ENCODE measurements around the gene SUN3.
"Not testable (repeated sequence)": the region's sequence is repeated elsewhere in the genome, so short reads cannot be mapped to it uniquely, and the experiment has no call there.

The SUN3 gene

DNA sequence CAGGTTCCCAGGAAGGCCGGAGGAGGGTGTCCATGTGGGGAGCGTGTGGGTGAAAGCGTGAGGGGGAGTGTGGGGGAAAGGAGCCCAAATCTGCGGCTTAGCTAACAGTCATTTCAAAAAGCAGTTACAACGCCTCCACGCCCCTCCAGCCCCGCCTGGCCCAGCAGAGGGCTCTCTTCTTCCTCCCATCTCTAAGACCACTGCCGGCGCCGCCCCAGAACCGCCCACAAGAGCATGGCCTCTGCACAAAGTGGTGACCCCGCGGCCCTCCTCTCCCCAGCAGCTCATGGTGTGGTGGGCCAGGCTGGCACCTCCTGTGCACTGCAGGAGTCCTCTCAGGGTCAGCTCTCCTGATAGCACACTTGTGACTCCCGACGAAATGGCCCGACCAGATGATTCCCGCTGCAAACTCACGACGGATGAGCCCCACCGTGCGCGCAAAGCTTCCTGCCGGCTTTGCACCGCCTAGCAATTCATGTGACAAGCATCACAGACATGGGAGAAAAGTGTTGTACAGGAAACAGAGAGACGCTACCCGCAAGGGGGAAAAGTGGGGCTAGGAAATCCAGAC lies 37.1 kb downstream of the SUN3 start:
- TF ChIP-seq SUZ12 (IDR thresholded peaks at IDR 0.05; ENCODE audit: extremely low read depth, insufficient read depth, insufficient read length) (no peak), ZNF274 (IDR thresholded peaks at IDR 0.05; ENCODE audit: low read depth, low read length) (no peak), YY1 (IDR thresholded peaks at IDR 0.05; ENCODE audit: insufficient read depth, insufficient read length) (peak; percentile 10)
- Histone ChIP-seq H3K4me3 (ENCODE audit: insufficient read length, low read depth) (peak overlapping the region; percentile 51), H3K9me3 (ENCODE audit: insufficient read depth, low read length) (no peaks in the 10 kb centered on the region; the same call in 1 of the 2 replicates), H3K9ac (ENCODE audit: insufficient read length, low read depth) (peak overlapping the region; percentile 82), H3K4me1 (ENCODE audit: insufficient read depth, insufficient read length) (peaks cover 3% of the 10 kb centered on the region), H3K27me3 (ENCODE audit: insufficient read depth, insufficient read length) (no peaks in the 10 kb centered on the region), H3K36me3 (ENCODE audit: insufficient read depth, insufficient read length, low read length) (no peaks in the 10 kb centered on the region)
- peak; percentile 80 for DNase-seq (ENCODE audit: low read depth, low spot score)

DNA sequence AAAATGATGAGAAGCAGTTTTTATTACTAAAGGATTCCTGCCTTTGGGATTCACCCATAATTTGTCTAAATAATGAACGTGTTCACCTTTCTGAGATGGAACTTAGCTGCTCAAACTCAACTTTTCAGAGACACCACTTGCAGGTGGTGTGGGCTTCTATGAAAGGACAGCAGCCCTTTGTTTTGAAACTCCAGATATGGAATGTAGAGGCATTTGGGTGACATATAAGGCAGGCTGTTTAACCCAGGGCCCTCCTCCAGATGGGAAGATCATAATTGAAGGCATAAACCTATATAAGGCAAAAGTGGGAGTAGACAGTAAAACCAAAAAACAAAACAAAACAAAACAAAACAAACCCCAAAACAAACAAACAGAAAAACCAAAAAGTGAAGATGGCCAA lies 37.6 kb downstream of the SUN3 start:
- Histone ChIP-seq H3K4me1 (ENCODE audit: insufficient read depth, insufficient read length) (peaks cover 3% of the 10 kb centered on the region), H3K4me3 (ENCODE audit: insufficient read length, low read depth) (peak overlapping the region; percentile 51)
- TF ChIP-seq SUZ12 (IDR thresholded peaks at IDR 0.05; ENCODE audit: extremely low read depth, insufficient read depth, insufficient read length) (no peak), YY1 (IDR thresholded peaks at IDR 0.05; ENCODE audit: insufficient read depth, insufficient read length) (no peak), ZNF274 (IDR thresholded peaks at IDR 0.05; ENCODE audit: low read depth, low read length) (no peak)

DNA sequence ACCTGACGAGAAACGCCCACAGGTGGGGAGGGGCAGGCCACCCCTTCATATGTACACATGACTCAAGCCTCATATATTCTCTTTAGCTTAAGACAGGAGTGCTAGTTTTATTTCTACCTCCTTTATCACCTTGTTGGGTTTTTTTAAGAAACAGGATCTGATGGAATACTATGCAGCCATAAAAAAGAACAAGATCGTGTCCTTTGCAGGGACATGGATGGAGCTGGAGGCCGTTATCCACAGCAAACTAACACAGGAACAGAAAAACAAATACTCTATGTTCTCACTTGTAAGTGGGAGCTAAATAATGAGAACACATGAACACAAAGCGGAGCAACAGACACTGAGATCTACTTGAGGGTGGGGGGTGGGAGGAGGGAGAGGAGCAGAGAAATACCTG lies 38.3 kb downstream of the SUN3 start:
- Histone ChIP-seq H3K9me3 (ENCODE audit: insufficient read depth, low read length) (no peaks in the 10 kb centered on the region; the same call in 1 of the 2 replicates), H3K4me1 (ENCODE audit: insufficient read depth, insufficient read length) (peaks cover 3% of the 10 kb centered on the region), H3K27me3 (ENCODE audit: insufficient read depth, insufficient read length) (no peaks in the 10 kb centered on the region), H3K9ac (ENCODE audit: insufficient read length, low read depth) (no peak overlapping the region), H3K4me3 (ENCODE audit: insufficient read length, low read depth) (no peak overlapping the region), H3K36me3 (ENCODE audit: insufficient read depth, insufficient read length, low read length) (no peaks in the 10 kb centered on the region)
- TF ChIP-seq SUZ12 (IDR thresholded peaks at IDR 0.05; ENCODE audit: extremely low read depth, insufficient read depth, insufficient read length) (no peak), ZNF274 (IDR thresholded peaks at IDR 0.05; ENCODE audit: low read depth, low read length) (no peak), YY1 (IDR thresholded peaks at IDR 0.05; ENCODE audit: insufficient read depth, insufficient read length) (no peak)
- no peak for DNase-seq (ENCODE audit: low read depth, low spot score)

More for the DNA sequence above, 37.6 kb downstream of the SUN3 start:
- Histone ChIP-seq H3K36me3 (ENCODE audit: insufficient read depth, insufficient read length, low read length) (no peaks in the 10 kb centered on the region), H3K9ac (ENCODE audit: insufficient read length, low read depth) (peak overlapping the region; percentile 71), H3K27me3 (ENCODE audit: insufficient read depth, insufficient read length) (no peaks in the 10 kb centered on the region), H3K9me3 (ENCODE audit: insufficient read depth, low read length) (no peaks in the 10 kb centered on the region; the same call in 1 of the 2 replicates)
- no peak for DNase-seq (ENCODE audit: low read depth, low spot score)

DNA sequence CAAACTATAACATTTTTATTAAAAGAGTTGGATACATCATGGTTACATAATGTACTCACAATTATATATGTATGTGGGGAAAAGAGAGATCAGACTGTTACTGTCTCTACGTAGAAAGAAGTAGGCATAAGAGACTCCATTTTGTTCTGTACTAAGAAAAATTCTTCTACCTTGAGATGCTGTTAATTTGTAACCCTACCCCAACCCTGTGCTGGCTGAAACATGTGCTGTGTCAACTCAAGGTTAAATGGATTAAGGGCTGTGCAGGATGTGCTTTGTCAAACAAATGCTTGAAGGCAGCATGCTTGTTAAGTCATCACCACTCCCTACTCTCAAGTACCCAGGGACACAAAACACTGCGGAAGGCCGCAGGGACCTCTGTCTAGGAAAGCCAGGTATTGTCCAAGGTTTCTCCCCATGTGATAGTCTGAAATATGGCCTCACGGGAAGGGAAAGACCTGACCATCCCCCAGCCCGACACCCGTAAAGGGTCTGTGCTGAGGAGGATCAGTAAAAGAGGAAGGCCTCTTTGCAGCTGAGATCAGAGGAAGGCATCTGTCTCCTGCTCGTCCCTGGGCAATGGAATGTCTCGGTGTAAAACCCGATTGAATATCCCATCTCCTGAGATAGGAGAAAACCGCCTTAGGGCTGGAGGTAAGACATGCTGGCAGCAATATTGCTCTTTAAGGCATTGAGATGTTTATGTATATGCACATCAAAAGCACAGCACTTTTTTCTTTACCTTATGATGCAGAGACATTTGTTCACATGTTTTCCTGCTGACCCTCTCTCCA lies 39.1 kb downstream of the SUN3 start:
- not testable (repeated sequence) for H3K9me3 ChIP-seq (ENCODE audit: insufficient read depth, low read length); H3K4me1 ChIP-seq (ENCODE audit: insufficient read depth, insufficient read length); H3K9ac ChIP-seq (ENCODE audit: insufficient read length, low read depth); H3K36me3 ChIP-seq (ENCODE audit: insufficient read depth, insufficient read length, low read length); H3K27me3 ChIP-seq (ENCODE audit: insufficient read depth, insufficient read length); H3K4me3 ChIP-seq (ENCODE audit: insufficient read length, low read depth)
- DNase-seq (ENCODE audit: low read depth, low spot score) = peak; percentile 72

DNA sequence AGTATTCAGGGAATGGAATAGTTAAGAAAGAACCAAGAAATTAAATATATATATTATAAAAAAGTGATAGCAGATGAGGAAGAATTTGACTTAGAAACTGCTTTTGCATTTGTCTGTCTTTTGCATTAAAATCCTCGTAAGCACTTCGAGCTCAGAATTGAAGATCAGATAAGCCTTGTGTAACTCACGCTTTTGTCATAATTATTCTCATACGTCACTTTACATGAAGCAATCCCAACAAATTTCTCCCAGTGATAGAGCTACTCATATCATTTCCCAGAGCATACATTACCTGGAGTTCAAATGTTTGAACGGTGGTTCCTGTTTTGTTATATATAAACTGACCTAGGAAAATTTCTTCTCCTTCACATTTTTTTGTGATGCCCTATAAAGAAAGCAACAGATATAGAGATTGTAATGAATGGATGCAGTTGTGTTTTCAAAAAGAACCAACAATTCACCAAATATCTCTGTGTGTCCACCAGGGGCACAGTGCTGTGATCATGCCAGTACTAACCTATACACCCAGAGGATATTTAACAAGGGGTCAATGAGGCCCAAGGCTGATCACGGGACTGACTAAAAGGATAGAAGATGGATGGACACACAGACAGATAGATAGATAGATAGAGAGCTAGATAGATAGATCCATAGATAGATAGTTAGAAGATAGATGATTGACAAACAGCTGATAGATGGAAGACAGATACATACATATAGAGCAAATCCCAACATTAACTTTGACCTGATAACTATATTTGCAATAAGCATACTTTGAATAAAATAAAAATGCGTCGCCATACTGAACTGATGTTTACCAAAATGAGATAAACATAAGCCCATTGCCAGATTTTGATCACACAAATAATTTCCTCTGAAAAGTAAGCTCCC lies 40.2 kb downstream of the SUN3 start:
- Histone ChIP-seq H3K27me3 (ENCODE audit: insufficient read depth, insufficient read length) (no peaks in the 10 kb centered on the region), H3K4me1 (ENCODE audit: insufficient read depth, insufficient read length) (peaks cover 3% of the 10 kb centered on the region), H3K36me3 (ENCODE audit: insufficient read depth, insufficient read length, low read length) (no peaks in the 10 kb centered on the region), H3K9ac (ENCODE audit: insufficient read length, low read depth) (no peak overlapping the region), H3K4me3 (ENCODE audit: insufficient read length, low read depth) (no peak overlapping the region), H3K9me3 (ENCODE audit: insufficient read depth, low read length) (no peaks in the 10 kb centered on the region; the same call in 1 of the 2 replicates)
- TF ChIP-seq ZNF274 (IDR thresholded peaks at IDR 0.05; ENCODE audit: low read depth, low read length) = no peak
- no peak for DNase-seq (ENCODE audit: low read depth, low spot score)

DNA sequence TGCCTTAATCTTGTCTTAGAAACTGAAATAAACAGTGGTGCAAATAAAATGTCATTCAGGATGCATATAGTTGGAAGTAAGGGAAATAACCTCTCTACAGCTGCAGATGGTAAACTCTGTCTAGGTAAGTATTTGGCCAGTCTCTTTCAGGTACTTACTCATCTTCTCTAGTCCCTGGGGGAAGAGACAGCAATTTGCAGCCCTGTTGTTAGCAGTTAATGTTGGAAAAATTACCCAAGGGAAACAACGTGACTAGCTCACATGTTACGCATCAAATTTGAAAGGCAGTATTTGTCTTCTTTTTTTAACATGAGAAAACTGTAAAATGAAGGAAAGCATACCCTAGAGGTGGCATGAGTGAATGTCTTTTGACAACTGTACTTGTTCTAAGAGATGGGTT lies 46.3 kb downstream of the SUN3 start:
- no peaks in the 10 kb centered on the region for H3K27me3 ChIP-seq (ENCODE audit: insufficient read depth, insufficient read length)
- H3K4me3 ChIP-seq (ENCODE audit: insufficient read length, low read depth) = no peak overlapping the region
- no peak for TF ChIP-seq SUZ12 (IDR thresholded peaks at IDR 0.05; ENCODE audit: extremely low read depth, insufficient read depth, insufficient read length)
- TF ChIP-seq ZNF274 (IDR thresholded peaks at IDR 0.05; ENCODE audit: low read depth, low read length) = no peak
- no peak for TF ChIP-seq YY1 (IDR thresholded peaks at IDR 0.05; ENCODE audit: insufficient read depth, insufficient read length)
- H3K4me1 ChIP-seq (ENCODE audit: insufficient read depth, insufficient read length) = no peaks in the 10 kb centered on the region
- no peaks in the 10 kb centered on the region for H3K9me3 ChIP-seq (ENCODE audit: insufficient read depth, low read length)
- no peak overlapping the region for H3K9ac ChIP-seq (ENCODE audit: insufficient read length, low read depth)
- no peak for DNase-seq (ENCODE audit: low read depth, low spot score)
- peaks cover 9% of the 10 kb centered on the region for H3K36me3 ChIP-seq (ENCODE audit: insufficient read depth, insufficient read length, low read length)

DNA sequence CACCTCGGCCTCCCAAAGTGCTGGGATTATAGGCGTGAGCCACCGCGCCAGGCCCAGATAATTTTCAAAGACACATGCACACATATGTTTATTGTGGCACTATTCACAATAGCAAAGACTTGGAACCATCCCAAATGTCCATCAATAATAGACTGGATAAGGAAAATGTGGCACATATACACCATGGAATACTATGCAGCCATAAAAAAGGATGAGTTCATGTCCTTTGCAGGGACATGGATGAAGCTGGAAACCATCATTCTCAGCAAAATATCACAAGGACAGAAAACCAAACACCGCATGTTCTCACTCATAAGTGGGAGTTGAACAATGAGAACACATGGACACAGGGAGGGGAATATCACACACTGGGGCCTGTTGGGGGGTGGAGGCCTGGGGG lies 48.3 kb downstream of the SUN3 start:
- H3K9me3 ChIP-seq (ENCODE audit: insufficient read depth, low read length); H3K4me3 ChIP-seq (ENCODE audit: insufficient read length, low read depth); H3K4me1 ChIP-seq (ENCODE audit: insufficient read depth, insufficient read length); H3K27me3 ChIP-seq (ENCODE audit: insufficient read depth, insufficient read length); DNase-seq (ENCODE audit: low read depth, low spot score); H3K9ac ChIP-seq (ENCODE audit: insufficient read length, low read depth): not testable (repeated sequence)
- peaks cover 29% of the 10 kb centered on the region for H3K36me3 ChIP-seq (ENCODE audit: insufficient read depth, insufficient read length, low read length)

Data from NT2/D1 (cell line).